Activated T-helper 9 cell treated with anti-CD3 and anti-CD28 coated beads, Interleukin-2, amount 50 U/mL, for 16 hours (primary cell): ENCODE results near the gene NCAPH2.

ENCODE experiments used
- DNase-seq: peaks from one replicate; pipeline ENCODE4 v3.0.0-alpha.2; 2020; ENCODE audit warnings: low read depth

Gene NCAPH2

DNA sequence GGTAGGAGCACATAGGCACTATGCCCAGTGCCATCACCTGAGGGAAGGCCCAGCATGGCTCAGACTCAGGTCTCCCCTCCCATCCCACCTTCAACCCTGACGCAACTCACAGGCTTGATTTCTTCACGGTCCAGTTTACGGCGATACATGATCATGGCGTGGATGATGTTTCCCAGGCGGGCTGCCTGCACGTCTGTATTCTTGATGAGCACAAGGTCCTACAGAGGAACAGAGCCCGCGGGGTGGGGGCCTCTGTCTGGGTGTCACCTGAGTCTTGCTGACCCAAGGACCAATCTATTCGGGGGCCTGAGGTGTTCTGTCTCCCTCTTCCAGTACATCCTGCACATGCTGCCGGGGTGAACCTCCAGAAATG lies 66.3 kb downstream of the NCAPH2 start:
- DNase-seq: no peak
